ENCODE measurements around the gene CRYBG3. TPM values are rescaled to one million over a fixed set of nuclear protein-coding genes. Genes with fewer than 3 reads are reported as not detected.
"Not testable (repeated sequence)": the region's sequence is repeated elsewhere in the genome, so short reads cannot be mapped to it uniquely, and the experiment has no call there.

CRYBG3 gene
- total RNA-seq, 3 donors from 2014 or later = 13.6 to 71.6 (median 14.5) TPM

GRCh38 chr3:97896129-97896528, 74.3 kb downstream of the CRYBG3 start:
- DNase-seq = no peak
- intact Hi-C loops (cut with DNase I, micrococcal nuclease) = no loop called here
- no peaks in the 10 kb centered on the region for H3K36me3 ChIP-seq (ENCODE audit: low read depth)
- peaks cover 2% of the 10 kb centered on the region for H3K4me1 ChIP-seq (ENCODE audit: low read depth)
- no peak for ATAC-seq
- no peaks in the 10 kb centered on the region for H3K9me3 ChIP-seq
- H3K4me3 ChIP-seq = no peak overlapping the region
- no peak for TF ChIP-seq CTCF (IDR thresholded peaks at IDR 0.05)

- no peak for TF ChIP-seq CTCF (IDR thresholded peaks at IDR 0.05)
- ATAC-seq (no peak), DNase-seq (no peak)
- intact Hi-C loops (cut with DNase I, micrococcal nuclease) = no loop called here
- Histone ChIP-seq H3K9me3 (no peaks in the 10 kb centered on the region), H3K4me1 (ENCODE audit: low read depth) (peaks cover 7% of the 10 kb centered on the region), H3K36me3 (ENCODE audit: low read depth) (no peaks in the 10 kb centered on the region), H3K4me3 (no peak overlapping the region)
These were observed 74.7 kb downstream of the CRYBG3 start for GRCh38 chr3:97896547-97896946.

- Histone ChIP-seq H3K9me3 (no peaks in the 10 kb centered on the region), H3K4me1 (ENCODE audit: low read depth) (peaks cover 13% of the 10 kb centered on the region), H3K36me3 (ENCODE audit: low read depth) (no peaks in the 10 kb centered on the region), H3K4me3 (no peak overlapping the region)
- no peak for DNase-seq
- intact Hi-C loops (cut with DNase I, micrococcal nuclease) = no loop called here
- no peak for TF ChIP-seq CTCF (IDR thresholded peaks at IDR 0.05)
- ATAC-seq = no peak
These were observed 77.5 kb downstream of the CRYBG3 start for GRCh38 chr3:97899331-97899730.

- Histone ChIP-seq H3K4me1 (ENCODE audit: low read depth) (peaks cover 13% of the 10 kb centered on the region), H3K36me3 (ENCODE audit: low read depth) (no peaks in the 10 kb centered on the region), H3K9me3 (no peaks in the 10 kb centered on the region), H3K4me3 (no peak overlapping the region)
- no peak for TF ChIP-seq CTCF (IDR thresholded peaks at IDR 0.05)
- DNase-seq (peak in 1 of 3 donors; percentile 19), ATAC-seq (peak; percentile 87)
- intact Hi-C loops (cut with DNase I, micrococcal nuclease) = no loop called here
These were observed 79.8 kb downstream of the CRYBG3 start for GRCh38 chr3:97901313-97902248.

- H3K36me3 ChIP-seq (ENCODE audit: low read depth); H3K9me3 ChIP-seq; H3K4me1 ChIP-seq (ENCODE audit: low read depth); H3K4me3 ChIP-seq; intact Hi-C loops (cut with DNase I, micrococcal nuclease); ATAC-seq: not testable (repeated sequence)
- DNase-seq = peak in 1 of 3 donors; percentile 33
These were observed 88.0 kb downstream of the CRYBG3 start for GRCh38 chr3:97909830-97910229.

- ATAC-seq; intact Hi-C loops (cut with DNase I, micrococcal nuclease); H3K4me3 ChIP-seq; H3K9me3 ChIP-seq; H3K4me1 ChIP-seq (ENCODE audit: low read depth); H3K36me3 ChIP-seq (ENCODE audit: low read depth): not testable (repeated sequence)
- DNase-seq = peak; percentile 21 to 45 (median 40)
These were observed 88.5 kb downstream of the CRYBG3 start for GRCh38 chr3:97910236-97910831.
